K562 (cell line): ENCODE results near the gene RBM7. TPM values are rescaled to one million over a fixed set of nuclear protein-coding genes. Genes with fewer than 3 reads are reported as not detected.

Source experiments
- ATAC-seq: fragments of 200-7000 bp; cut with Tn5 transposase; 3 replicates; pipeline ENCODE4 v1.9.1; 2020; ENCODE audit warnings: moderate library complexity
- BruUV-seq: library from RNA; stranded (reverse); fragments of 400-500 nt; replicated peaks from 2 replicates; lab custom pipeline; 2021; lab: Mats Ljungman, UMichigan
- CTCF ChIA-PET: fragments of 300-600 bp; formaldehyde crosslinking; extraction: SDS; loops from one replicate; lab custom pipeline; 2021; ENCODE audit warnings: low intra/inter-chr PET ratio; lab: Yijun Ruan, JAX
- POLR2A ChIA-PET: fragments of 300-600, 350-650 bp; sonication (Branson Sonifier 250); formaldehyde crosslinking; extraction: SDS; loops from one replicate; lab custom pipeline; 2021; ENCODE audit warnings: antibody characterized with exemption, inconsistent platforms; lab: Yijun Ruan, JAX
- DNase-seq, 4 experiments: peaks; one replicate each; pipeline versions ENCODE4 v3.0.0 to v3.0.0-alpha.2; 2011 to 2018; ENCODE audit warnings: low spot score in 3 of 4, mixed read lengths in 3 of 4; ENCODE audit errors: extremely low read depth in 1 of 4
- FAIRE-seq: peaks from 2 replicates; lab custom pipeline; 2011; peaks lifted over from hg19 to GRCh38; lab: Jason Lieb, UNC
- H2AFZ ChIP-seq: 2 replicates; pipeline ENCODE4 v1.6.0; 2011; ENCODE audit warnings: low read depth, low read length, control low read depth, inconsistent platforms
- H3K27ac ChIP-seq: fragments of 200-600 bp; 3 replicates; pipeline ENCODE4 v1.8.0; 2011; ENCODE audit warnings: low read depth, mild to moderate bottlenecking, control low read depth, inconsistent platforms, low read length, moderate library complexity, mixed read lengths; ENCODE audit errors: extremely low read depth
- H3K27me3 ChIP-seq, 2 experiments: fragments of 300-600 bp in 1 of 2; 2 replicates in 1 of 2; 3 replicates in 1 of 2; pipeline versions ENCODE4 v1.6.0 to v1.8.0; 2011; ENCODE audit warnings: inconsistent platforms in 2 of 2, low read length in 2 of 2, mild to moderate bottlenecking in 1 of 2, mixed read lengths in 1 of 2, moderate library complexity in 1 of 2; ENCODE audit not compliant: control insufficient read depth in 2 of 2, insufficient read depth in 2 of 2
- H3K36me3 ChIP-seq: fragments of 300-600 bp; 3 replicates; pipeline ENCODE4 v1.8.0; 2011; ENCODE audit warnings: mild to moderate bottlenecking, low read length, inconsistent platforms; ENCODE audit not compliant: control insufficient read depth, insufficient read depth
- H3K4me1 ChIP-seq, 2 experiments: fragments of 200-600 bp in 1 of 2; replicated peaks in 1 of 2; 2 replicates in 1 of 2; 3 replicates in 1 of 2; pipeline versions ENCODE4 v1.5.1 to v1.8.0; 2011; ENCODE audit warnings: inconsistent platforms in 2 of 2, low read length in 2 of 2, mild to moderate bottlenecking in 1 of 2, mixed read lengths in 1 of 2, moderate library complexity in 1 of 2; ENCODE audit not compliant: control insufficient read depth in 2 of 2, insufficient read depth in 2 of 2
- H3K4me2 ChIP-seq: 2 replicates; pipeline ENCODE4 v1.6.1; 2011; ENCODE audit warnings: low read length, control low read depth, inconsistent platforms, mixed read lengths; ENCODE audit not compliant: insufficient read depth
- H3K4me3 ChIP-seq: fragments of 200-600 bp; sonication (generic), shearing (Covaris generic); 2 replicates; pipeline ENCODE4 v1.5.1; 2016; ENCODE audit warnings: control low read depth, inconsistent platforms
- H3K79me2 ChIP-seq: fragments of 200-600 bp; 3 replicates; pipeline ENCODE4 v1.8.0; 2011; ENCODE audit warnings: low read length, inconsistent platforms; ENCODE audit not compliant: control insufficient read depth, insufficient read depth
- H3K9ac ChIP-seq, 2 experiments: 2 replicates each; pipeline versions ENCODE4 v1.6.0 to v1.6.1; 2011; ENCODE audit warnings: low read depth in 2 of 2, low read length in 2 of 2, control low read depth in 1 of 2, inconsistent platforms in 1 of 2, mild to moderate bottlenecking in 1 of 2, mixed read lengths in 1 of 2; ENCODE audit not compliant: insufficient read depth in 1 of 2
- H3K9me1 ChIP-seq: one replicate; pipeline ENCODE4 v1.6.0; 2011; ENCODE audit warnings: inconsistent platforms, mild to moderate bottlenecking, low read length, moderate library complexity; ENCODE audit not compliant: control insufficient read depth, insufficient read depth
- H3K9me3 ChIP-seq: replicated peaks from 2 replicates; pipeline ENCODE4 v1.5.1; 2011; ENCODE audit warnings: low read depth, low read length, inconsistent platforms; ENCODE audit not compliant: control insufficient read depth, insufficient read depth
- H4K20me1 ChIP-seq: replicated peaks from 2 replicates; pipeline ENCODE4 v1.6.1; 2011; ENCODE audit warnings: low read length, inconsistent platforms, mixed read lengths; ENCODE audit not compliant: control insufficient read depth, insufficient read depth
- PHB2 ChIP-seq: fragments of 450-650 bp; IDR thresholded peaks from 2 replicates; pipeline ENCODE4 v1.6.1; 2017; ENCODE audit warnings: low read depth
- PKNOX1 ChIP-seq: fragments of 450-650 bp; IDR thresholded peaks from 2 replicates; pipeline ENCODE4 v1.6.1; 2016
- ZBED1 ChIP-seq: IDR thresholded peaks from 2 replicates; pipeline ENCODE4 v1.6.1; 2014
- WGBS: fragments of 100-300 bp; shearing (Covaris generic); methylation state at CpG from one replicate; pipeline ENCODE4 v1.1.6; 2016; ENCODE audit warnings: low coverage, mixed read lengths; ENCODE audit not compliant: insufficient coverage; ENCODE audit errors: missing lambda C conversion rate; 5-methylcytosine and 5-hydroxymethylcytosine counted together
- in situ Hi-C: fragments of 300-500 bp; cut with MboI; formaldehyde crosslinking; loops from 4 replicates; pipeline ENCODE4 v1.15.0; 2018; ENCODE audit warnings: inconsistent platforms, mixed read lengths
- intact Hi-C: fragments of 100-400 bp; cut with micrococcal nuclease; formaldehyde crosslinking; loops from 2 replicates; pipeline ENCODE4 v1.14.2; 2022
- polyA plus RNA-seq, 8 experiments: library from polyadenylated mRNA; depleted of rRNA in 4 of 8; stranded (reverse) in 5 of 8; unstranded in 3 of 8; fragments of >200 nt; fragmentation: Nextera tagmentation in 2 of 8; fragmentation: Illumina TruSeq in 1 of 8; extraction: Ambion mirVana in 2 of 8; extraction: Trizol in 1 of 8; gene quantifications; 2 replicates each; pipeline versions ENCODE4 v1.2.1 to v1.2.3, GENCODE V29; 2011 to 2014; ENCODE audit warnings: inconsistent platforms in 1 of 8, missing spikeins in 1 of 8
- total RNA-seq, 7 experiments: library from RNA; depleted of rRNA in 6 of 7; stranded (reverse); fragments of >200 nt in 6 of 7; fragmentation: Illumina TruSeq in 2 of 7; extraction: Trizol in 2 of 7; gene quantifications; 2 replicates each; pipeline versions ENCODE4 v1.2.1 to v1.2.3, GENCODE V29; 2011 to 2021; ENCODE audit warnings: low replicate concordance in 1 of 7
- TF ChIP-seq, protein P1 (sequence below): fragments of 450-650 bp; formaldehyde crosslinking; IDR thresholded peaks from 2 replicates; pipeline ENCODE4 v1.4.0; 2020; ENCODE audit warnings: mild to moderate bottlenecking, mixed read lengths

RBM7 gene
- total and polyA plus RNA-seq, 9 of the 15 experiments (the other 6 are each of a cell fraction or from before 2014, with no cell fraction given) = 26.0 to 76.8 (median 49.6) TPM

GRCh38 chr11:114362326-114362725 lies 38.1 kb upstream of the RBM7 start:
- no peak for ATAC-seq
- Histone ChIP-seq H3K36me3 (no peaks in the 10 kb centered on the region), H3K27me3 (peaks cover 15 to 17% of the 10 kb centered on the region in 2 experiments), H3K4me3 (no peak overlapping the region), H2AFZ (no peak overlapping the region), H4K20me1 (no peaks in the 10 kb centered on the region), H3K27ac (no peak overlapping the region), H3K79me2 (no peaks in the 10 kb centered on the region), H3K9me1 (no peaks in the 10 kb centered on the region), H3K4me1 (no peaks in the 10 kb centered on the region), H3K9ac (no peak overlapping the region), H3K4me2 (no peak overlapping the region), H3K9me3 (no peaks in the 10 kb centered on the region)
- no TSS peak for BruUV-seq
- WGBS = 0% methylated on average over 4 of the region's 4 CpGs
- DNase-seq = no peak
- intact Hi-C loops (no loop called here), in situ Hi-C loops (no loop called here)
- POLR2A ChIA-PET = interaction anchor here (0.9 kb wide), 1 partner anchor 26 kb away, joined by 3 read pairs; no protein-coding TSS in a partner anchor
- FAIRE-seq = no peak
- CTCF ChIA-PET = no interaction called here
- TF ChIP-seq ZBED1 = no peak

DNA sequence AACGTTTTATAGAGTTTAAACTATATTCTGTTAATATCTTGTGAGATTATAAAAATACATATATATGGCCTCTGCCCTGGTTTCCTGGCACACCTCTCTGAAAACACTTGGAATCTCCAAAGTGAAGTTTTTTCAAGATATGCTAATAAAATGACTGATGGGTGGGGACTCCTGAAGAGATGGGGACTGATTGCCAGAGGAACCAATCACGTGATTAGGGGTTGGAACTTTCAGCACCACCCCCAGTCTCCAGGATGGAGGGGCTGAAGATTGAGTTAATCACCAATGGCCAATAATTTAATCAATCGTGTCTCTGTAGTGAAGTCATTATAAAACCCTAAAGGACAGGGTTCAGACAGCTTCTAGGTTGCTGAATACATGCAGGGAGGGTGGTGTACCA lies 37.5 kb upstream of the RBM7 start:
- no peaks in the 10 kb centered on the region for H3K36me3 ChIP-seq
- H3K27me3 ChIP-seq = peaks cover 16 to 17% of the 10 kb centered on the region in 2 experiments
- no peak overlapping the region for H3K4me2 ChIP-seq
- H4K20me1 ChIP-seq = no peaks in the 10 kb centered on the region
- H3K9me1 ChIP-seq = no peaks in the 10 kb centered on the region
- H3K27ac ChIP-seq = no peak overlapping the region
- H2AFZ ChIP-seq = no peak overlapping the region
- no peaks in the 10 kb centered on the region for H3K9me3 ChIP-seq
- H3K9ac ChIP-seq = no peak overlapping the region
- DNase-seq (no peak), FAIRE-seq (no peak), ATAC-seq (no peak)
- no peak overlapping the region for H3K4me3 ChIP-seq
- intact Hi-C loops (no loop called here), in situ Hi-C loops (no loop called here)
- 0% methylated on average over 3 of the region's 3 CpGs for WGBS
- BruUV-seq = no TSS peak
- H3K79me2 ChIP-seq = no peaks in the 10 kb centered on the region
- POLR2A ChIA-PET = interaction anchor here (0.6 to 0.9 kb wide), 2 partner anchors 27 to 405 kb away, joined by 3 read pairs; no protein-coding TSS in a partner anchor
- CTCF ChIA-PET = no interaction called here
- no peak for TF ChIP-seq PHB2
- TF ChIP-seq, protein P1, sequence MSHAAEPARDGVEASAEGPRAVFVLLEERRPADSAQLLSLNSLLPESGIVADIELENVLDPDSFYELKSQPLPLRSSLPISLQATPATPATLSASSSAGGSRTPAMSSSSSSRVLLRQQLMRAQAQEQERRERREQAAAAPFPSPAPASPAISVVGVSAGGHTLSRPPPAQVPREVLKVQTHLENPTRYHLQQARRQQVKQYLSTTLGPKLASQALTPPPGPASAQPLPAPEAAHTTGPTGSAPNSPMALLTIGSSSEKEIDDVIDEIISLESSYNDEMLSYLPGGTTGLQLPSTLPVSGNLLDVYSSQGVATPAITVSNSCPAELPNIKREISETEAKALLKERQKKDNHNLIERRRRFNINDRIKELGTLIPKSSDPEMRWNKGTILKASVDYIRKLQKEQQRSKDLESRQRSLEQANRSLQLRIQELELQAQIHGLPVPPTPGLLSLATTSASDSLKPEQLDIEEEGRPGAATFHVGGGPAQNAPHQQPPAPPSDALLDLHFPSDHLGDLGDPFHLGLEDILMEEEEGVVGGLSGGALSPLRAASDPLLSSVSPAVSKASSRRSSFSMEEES = peak; percentile 89
- TF ChIP-seq PKNOX1 = peak; percentile 44; the same call in 1 of the 2 replicates
- TF ChIP-seq, all 486 proteins: peak for 2
- H3K4me1 ChIP-seq = no peaks in the 10 kb centered on the region
